NT2/D1 (cell line): ENCODE measurements around the gene NEDD9.

Experiments
- DNase-seq: peaks from one replicate; pipeline ENCODE4 v3.0.0-alpha.2; 2011; ENCODE audit warnings: low read depth, low spot score
- H3K27me3 ChIP-seq: 2 replicates; pipeline ENCODE4 v1.6.0; 2011; ENCODE audit warnings: mild to moderate bottlenecking; ENCODE audit not compliant: insufficient read length, insufficient read depth
- H3K36me3 ChIP-seq: 2 replicates; pipeline ENCODE4 v1.6.1; 2011; ENCODE audit warnings: mild to moderate bottlenecking, low read length, mixed read lengths; ENCODE audit not compliant: insufficient read depth, insufficient read length
- H3K4me1 ChIP-seq: 2 replicates; pipeline ENCODE4 v1.5.1; 2011; ENCODE audit not compliant: insufficient read depth, insufficient read length
- H3K4me3 ChIP-seq: 2 replicates; pipeline ENCODE4 v1.5.1; 2011; ENCODE audit warnings: low read depth; ENCODE audit not compliant: insufficient read length
- H3K9ac ChIP-seq: 2 replicates; pipeline ENCODE4 v1.6.0; 2011; ENCODE audit warnings: low read depth; ENCODE audit not compliant: insufficient read length
- H3K9me3 ChIP-seq: 2 replicates; pipeline ENCODE4 v1.5.1; 2011; ENCODE audit warnings: mild to moderate bottlenecking, low read length; ENCODE audit not compliant: insufficient read depth
- SUZ12 ChIP-seq: IDR thresholded peaks from 2 replicates; pipeline ENCODE4 v1.6.1; 2011; ENCODE audit not compliant: insufficient read length, insufficient read depth; ENCODE audit errors: extremely low read depth
- YY1 ChIP-seq: IDR thresholded peaks from 2 replicates; pipeline ENCODE4 v1.6.1; 2011; ENCODE audit not compliant: insufficient read length, insufficient read depth
- ZNF274 ChIP-seq: IDR thresholded peaks from 2 replicates; pipeline ENCODE4 v1.6.1; 2011; ENCODE audit warnings: mild to moderate bottlenecking, low read depth, low read length

The NEDD9 gene

GRCh38 chr6:11227698-11228097 lies 4.8 kb downstream of the NEDD9 start:
- TF ChIP-seq ZNF274 = no peak
- no peak for TF ChIP-seq SUZ12
- no peak for TF ChIP-seq YY1
- no peaks in the 10 kb centered on the region for H3K4me1 ChIP-seq
- no peak overlapping the region for H3K4me3 ChIP-seq
- H3K9ac ChIP-seq = no peak overlapping the region
- no peak for DNase-seq
- H3K36me3 ChIP-seq = no peaks in the 10 kb centered on the region
- H3K9me3 ChIP-seq = no peaks in the 10 kb centered on the region
- no peaks in the 10 kb centered on the region for H3K27me3 ChIP-seq

DNA sequence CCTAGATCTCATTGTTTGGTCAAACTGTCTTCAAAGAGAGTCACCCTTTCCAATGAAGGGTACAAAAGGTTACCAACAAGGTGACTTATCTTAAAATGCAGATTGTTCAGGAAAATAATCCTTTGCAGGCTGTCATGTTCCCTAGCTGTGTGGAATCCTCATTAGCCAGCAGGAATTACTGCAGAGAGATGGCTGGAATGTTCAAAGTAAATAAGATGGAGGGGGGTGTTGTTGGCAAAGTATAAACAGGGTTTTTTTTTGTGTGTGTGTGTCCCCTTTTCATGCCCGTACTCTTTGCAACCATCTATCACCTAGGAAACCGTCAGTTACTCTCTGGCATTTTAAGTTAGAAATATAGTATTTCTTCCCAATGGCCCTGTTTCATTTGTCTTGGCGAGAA lies 6.5 kb downstream of the NEDD9 start:
- Histone ChIP-seq H3K9me3 (no peaks in the 10 kb centered on the region), H3K27me3 (no peaks in the 10 kb centered on the region), H3K4me3 (no peak overlapping the region), H3K4me1 (no peaks in the 10 kb centered on the region), H3K9ac (no peak overlapping the region), H3K36me3 (no peaks in the 10 kb centered on the region)
- TF ChIP-seq YY1 (no peak), SUZ12 (no peak), ZNF274 (no peak)
- DNase-seq = no peak

DNA sequence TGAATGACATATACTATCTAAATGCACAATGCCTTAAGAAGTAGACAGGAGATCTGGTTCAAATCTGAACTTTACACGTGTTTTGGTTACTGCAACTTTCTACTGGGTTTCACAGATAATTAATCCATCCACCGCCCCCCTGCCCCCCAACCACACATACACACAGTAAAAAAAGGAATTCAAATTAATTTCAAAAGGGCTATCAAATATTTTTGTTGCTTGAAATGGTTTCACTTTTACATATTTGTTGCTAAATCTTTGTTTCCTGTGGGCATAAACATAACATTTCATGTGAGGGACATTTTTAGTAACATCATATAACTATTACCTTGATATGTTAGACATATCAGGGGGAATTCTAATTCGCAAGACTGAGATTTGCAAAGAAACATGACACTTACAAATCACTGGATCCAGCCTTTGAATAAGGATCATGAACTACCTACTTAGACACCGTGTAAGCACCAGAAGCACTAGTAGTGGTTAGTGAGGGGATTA lies 7.5 kb downstream of the NEDD9 start:
- TF ChIP-seq YY1 (no peak), ZNF274 (no peak), SUZ12 (no peak)
- no peak for DNase-seq
- no peaks in the 10 kb centered on the region for H3K36me3 ChIP-seq
- no peaks in the 10 kb centered on the region for H3K4me1 ChIP-seq
- H3K9ac ChIP-seq = no peak overlapping the region
- H3K9me3 ChIP-seq = no peaks in the 10 kb centered on the region
- no peak overlapping the region for H3K4me3 ChIP-seq
- H3K27me3 ChIP-seq = no peaks in the 10 kb centered on the region

DNA sequence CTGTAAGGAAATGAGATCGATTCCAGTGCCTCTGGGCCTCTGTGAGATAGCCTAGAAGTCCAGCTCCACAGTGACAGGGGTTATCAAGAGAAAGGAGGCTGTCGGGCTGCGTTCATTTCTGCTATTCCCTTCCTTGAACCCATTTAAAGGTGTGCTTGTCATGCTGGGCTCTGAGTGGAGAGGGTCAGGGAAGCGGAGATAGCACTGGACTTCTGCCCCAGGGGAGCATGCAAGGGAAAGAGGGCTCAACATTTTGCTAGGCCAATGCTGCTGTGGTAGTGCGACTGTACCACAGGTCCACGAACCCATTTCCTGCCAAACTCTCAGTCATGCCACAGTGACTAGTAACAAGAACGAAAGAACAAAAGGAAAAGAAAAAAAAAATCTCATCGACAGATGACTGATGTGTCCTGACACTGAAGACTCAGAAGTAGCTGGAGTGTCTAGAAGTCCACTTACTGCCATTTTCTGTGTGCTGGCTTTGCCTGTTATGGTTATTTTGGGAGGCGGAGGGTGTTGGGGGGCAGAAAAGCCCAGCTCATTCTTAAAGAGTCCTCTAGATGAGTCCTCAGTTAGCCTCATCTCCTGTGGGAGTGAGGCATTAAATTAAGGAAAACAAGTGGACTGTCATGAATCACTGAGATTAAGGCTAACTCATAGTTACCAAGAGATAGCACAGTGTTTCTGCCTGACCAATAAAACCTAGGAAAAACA lies 8.1 kb downstream of the NEDD9 start:
- H3K4me3 ChIP-seq = no peak overlapping the region
- H3K4me1 ChIP-seq = no peaks in the 10 kb centered on the region
- no peaks in the 10 kb centered on the region for H3K27me3 ChIP-seq
- DNase-seq = no peak
- peaks cover 2% of the 10 kb centered on the region for H3K36me3 ChIP-seq
- H3K9ac ChIP-seq = no peak overlapping the region
- TF ChIP-seq ZNF274 (no peak), SUZ12 (no peak), YY1 (no peak)
- H3K9me3 ChIP-seq = no peaks in the 10 kb centered on the region

DNA sequence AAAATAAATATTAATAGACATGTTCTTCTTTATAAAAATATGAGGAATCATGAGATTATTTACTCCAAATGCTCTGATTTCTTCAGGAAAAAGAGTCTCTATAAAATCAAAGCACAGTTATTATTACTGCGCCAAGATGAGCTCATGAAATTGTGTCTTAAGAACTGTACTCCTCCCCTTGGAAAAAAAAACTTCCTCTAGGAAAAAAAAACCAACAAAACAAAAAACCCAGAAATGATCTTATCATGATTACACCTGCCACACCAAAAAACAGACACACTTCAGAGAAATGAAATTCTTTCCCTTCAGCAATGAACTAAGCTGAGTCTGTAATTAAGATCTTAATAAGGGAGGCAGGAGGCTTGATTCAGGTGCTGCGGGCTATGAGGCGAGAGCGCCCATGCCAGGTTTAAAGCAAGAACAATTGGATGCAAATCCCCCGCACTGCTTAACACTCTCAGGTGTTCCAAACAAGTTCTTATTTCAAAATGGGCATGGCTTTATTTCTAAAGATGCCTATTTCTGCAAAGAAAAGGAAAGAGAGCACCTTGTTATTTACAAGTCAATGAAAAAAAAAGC lies 9.1 kb downstream of the NEDD9 start:
- Histone ChIP-seq H3K4me1 (no peaks in the 10 kb centered on the region), H3K9me3 (no peaks in the 10 kb centered on the region), H3K36me3 (peaks cover 3% of the 10 kb centered on the region), H3K4me3 (no peak overlapping the region), H3K9ac (no peak overlapping the region), H3K27me3 (no peaks in the 10 kb centered on the region)
- no peak for DNase-seq
- TF ChIP-seq YY1 (no peak), SUZ12 (no peak), ZNF274 (no peak)

GRCh38 chr6:11222385-11223277 lies 9.8 kb downstream of the NEDD9 start:
- Histone ChIP-seq H3K4me3 (no peak overlapping the region), H3K4me1 (no peaks in the 10 kb centered on the region), H3K9me3 (no peaks in the 10 kb centered on the region), H3K27me3 (no peaks in the 10 kb centered on the region), H3K36me3 (peaks cover 3% of the 10 kb centered on the region), H3K9ac (no peak overlapping the region)
- TF ChIP-seq ZNF274 (no peak), SUZ12 (no peak), YY1 (no peak)
- DNase-seq = no peak
